DOHH2 (cell line): ENCODE data around the gene OR52E8.

Source experiments
- H3F3A ChIP-seq: fragments of 200-600 bp; sonication (generic), shearing (Covaris generic); 2 replicates; pipeline ENCODE4 v1.6.0; 2016; ENCODE audit warnings: antibody characterized with exemption, mild to moderate bottlenecking; ENCODE audit not compliant: control insufficient read depth, insufficient read depth
- H3K27ac ChIP-seq: fragments of 200-600 bp; sonication (generic); 2 replicates; pipeline ENCODE4 v1.5.1; 2014; ENCODE audit warnings: low read depth, mild to moderate bottlenecking, low read length, moderate library complexity
- H3K27me3 ChIP-seq: fragments of 200-600 bp; sonication (generic); 2 replicates; pipeline ENCODE4 v1.6.1; 2014; ENCODE audit warnings: mild to moderate bottlenecking, low read length, mixed read lengths; ENCODE audit not compliant: control insufficient read depth
- H3K36me3 ChIP-seq: fragments of 200-600 bp; sonication (generic); 2 replicates; pipeline ENCODE4 v1.6.1; 2014; ENCODE audit warnings: mild to moderate bottlenecking, low read length, moderate library complexity, mixed read lengths; ENCODE audit not compliant: control insufficient read depth
- H3K4me1 ChIP-seq: fragments of 200-600 bp; sonication (generic); 2 replicates; pipeline ENCODE4 v1.6.1; 2014; ENCODE audit warnings: mild to moderate bottlenecking, low read length, mixed read lengths; ENCODE audit not compliant: control insufficient read depth
- H3K4me2 ChIP-seq: fragments of 200-600 bp; sonication (generic); 2 replicates; pipeline ENCODE4 v1.6.0; 2014; ENCODE audit warnings: mild to moderate bottlenecking, low read length, moderate library complexity
- H3K4me3 ChIP-seq: fragments of 200-600 bp; sonication (generic); 2 replicates; pipeline ENCODE4 v1.5.1; 2014; ENCODE audit warnings: mild to moderate bottlenecking, low read length, mixed read lengths
- H3K79me2 ChIP-seq: fragments of 200-600 bp; sonication (generic); 2 replicates; pipeline ENCODE4 v1.6.1; 2014; ENCODE audit warnings: mild to moderate bottlenecking, low read length, mixed read lengths; ENCODE audit not compliant: control insufficient read depth
- H3K9me2 ChIP-seq: fragments of 200-600 bp; sonication (generic); replicated peaks from 2 replicates; pipeline ENCODE4 v1.6.1; 2014; ENCODE audit warnings: mild to moderate bottlenecking, low read length, mixed read lengths; ENCODE audit not compliant: control insufficient read depth
- H3K9me3 ChIP-seq: fragments of 200-600 bp; sonication (generic); 2 replicates; pipeline ENCODE4 v1.6.1; 2014; ENCODE audit warnings: antibody characterized with exemption, low read length, mixed read lengths; ENCODE audit not compliant: control insufficient read depth, insufficient read depth
- H4K20me1 ChIP-seq: fragments of 200-600 bp; sonication (generic); 2 replicates; pipeline ENCODE4 v1.6.0; 2014; ENCODE audit warnings: low read depth, mild to moderate bottlenecking, antibody characterized with exemption, low read length, moderate library complexity; ENCODE audit not compliant: control insufficient read depth, insufficient read depth
- CTCF ChIP-seq: fragments of 200-600 bp; sonication (generic); IDR thresholded peaks from one replicate; pipeline ENCODE4 v1.5.1; 2014; ENCODE audit warnings: antibody characterized with exemption, mild to moderate bottlenecking, low read depth, low read length; ENCODE audit not compliant: poor library complexity, severe bottlenecking
- EZH2phosphoT487 ChIP-seq: fragments of 200-600 bp; sonication (generic); IDR thresholded peaks from 2 replicates; pipeline ENCODE4 v1.6.1; 2017; ENCODE audit warnings: borderline replicate concordance, mild to moderate bottlenecking, antibody characterized with exemption, low read length, moderate library complexity, mixed read lengths

The OR52E8 gene

GRCh38 chr11:5818245-5818886, 39.1 kb downstream of the OR52E8 start:
- Histone ChIP-seq H3K4me2 (no peak overlapping the region), H3K79me2 (no peaks in the 10 kb centered on the region), H3K36me3 (no peaks in the 10 kb centered on the region), H3K9me3 (no peaks in the 10 kb centered on the region), H3F3A (no peaks in the 10 kb centered on the region), H3K4me1 (no peaks in the 10 kb centered on the region), H3K4me3 (no peak overlapping the region), H3K27me3 (no peaks in the 10 kb centered on the region), H4K20me1 (no peaks in the 10 kb centered on the region), H3K9me2 (no peaks in the 10 kb centered on the region), H3K27ac (no peak overlapping the region)
- no peak for TF ChIP-seq EZH2phosphoT487
- no peak for TF ChIP-seq CTCF

- H3K4me2 ChIP-seq: no peak overlapping the region
- H3K9me3 ChIP-seq: no peaks in the 10 kb centered on the region
- TF ChIP-seq EZH2phosphoT487 (no peak), CTCF (no peak)
- no peaks in the 10 kb centered on the region for H3K36me3 ChIP-seq
- no peaks in the 10 kb centered on the region for H3F3A ChIP-seq
- H3K9me2 ChIP-seq: no peaks in the 10 kb centered on the region
- H3K27me3 ChIP-seq: no peaks in the 10 kb centered on the region
- no peaks in the 10 kb centered on the region for H4K20me1 ChIP-seq
- no peaks in the 10 kb centered on the region for H3K79me2 ChIP-seq
- H3K27ac ChIP-seq: no peak overlapping the region
- no peaks in the 10 kb centered on the region for H3K4me1 ChIP-seq
- no peak overlapping the region for H3K4me3 ChIP-seq
Observed at GRCh38 chr11:5815534-5815933, 42.0 kb downstream of the OR52E8 start.

GRCh38 chr11:5809905-5810795, 47.3 kb downstream of the OR52E8 start:
- H3K4me3 ChIP-seq: no peak overlapping the region
- H3K36me3 ChIP-seq: no peaks in the 10 kb centered on the region
- no peak overlapping the region for H3K4me2 ChIP-seq
- H3K9me2 ChIP-seq: no peaks in the 10 kb centered on the region
- H3K27ac ChIP-seq: no peak overlapping the region
- H3K27me3 ChIP-seq: 0 out of 2 replicates have a peak, but pooled peaks cover 3% of the 10 kb centered on the region
- no peaks in the 10 kb centered on the region for H4K20me1 ChIP-seq
- H3F3A ChIP-seq: no peaks in the 10 kb centered on the region
- TF ChIP-seq EZH2phosphoT487 (no peak), CTCF (no peak)
- no peaks in the 10 kb centered on the region for H3K79me2 ChIP-seq
- H3K9me3 ChIP-seq: no peaks in the 10 kb centered on the region
- no peaks in the 10 kb centered on the region for H3K4me1 ChIP-seq
